HG03139 (cell line): Measurements from ENCODE around the gene MNT.

ENCODE experiments used
- ATAC-seq: cut with Tn5 transposase; IDR thresholded peaks from one replicate; pipeline ENCODE4 v1.9.1; 2021; ENCODE audit not compliant: unreplicated experiment

The MNT gene

GRCh38 chr17:2383628-2384167, 17.2 kb downstream of the MNT start:
- ATAC-seq: no peak

GRCh38 chr17:2380950-2381649, 19.8 kb downstream of the MNT start:
- no peak for ATAC-seq

GRCh38 chr17:2380226-2380922, 20.5 kb downstream of the MNT start:
- no peak for ATAC-seq

- no peak for ATAC-seq
These were observed 21.2 kb downstream of the MNT start for GRCh38 chr17:2379489-2380225.

GRCh38 chr17:2378905-2379304, 22.0 kb downstream of the MNT start:
- ATAC-seq: no peak

- no peak for ATAC-seq
These were observed 23.2 kb downstream of the MNT start for GRCh38 chr17:2377659-2378058.

- no peak for ATAC-seq
These were observed 24.8 kb downstream of the MNT start for GRCh38 chr17:2376107-2376506.

GRCh38 chr17:2375406-2375805, 25.5 kb downstream of the MNT start:
- ATAC-seq: no peak

- ATAC-seq: no peak
These were observed 26.1 kb downstream of the MNT start for GRCh38 chr17:2374549-2375285.

GRCh38 chr17:2373179-2373578, 27.7 kb downstream of the MNT start:
- no peak for ATAC-seq

- ATAC-seq: no peak
These were observed 28.2 kb downstream of the MNT start for GRCh38 chr17:2372681-2373080.

- no peak for ATAC-seq
These were observed 28.7 kb downstream of the MNT start for GRCh38 chr17:2372180-2372579.

- ATAC-seq: no peak
These were observed 29.4 kb downstream of the MNT start for GRCh38 chr17:2371183-2372130.

- no peak for ATAC-seq
These were observed 30.7 kb downstream of the MNT start for GRCh38 chr17:2370211-2370589.

- ATAC-seq: no peak
These were observed 31.2 kb downstream of the MNT start for GRCh38 chr17:2369551-2370210.

- ATAC-seq: no peak
These were observed 31.8 kb downstream of the MNT start for GRCh38 chr17:2369039-2369438.

- ATAC-seq: no peak
These were observed 32.5 kb downstream of the MNT start for GRCh38 chr17:2368359-2368758.

- no peak for ATAC-seq
These were observed 33.9 kb downstream of the MNT start for GRCh38 chr17:2366747-2367494.

GRCh38 chr17:2365132-2365531, 35.7 kb downstream of the MNT start:
- no peak for ATAC-seq
